ENCODE data around the gene IQGAP2. TPM values are rescaled to one million over a fixed set of nuclear protein-coding genes. Genes with fewer than 3 reads are reported as not detected.
A peak's percentile ranks its signal among the peaks of the same experiment; 100 is the strongest.

Gene IQGAP2
- total RNA-seq, 1 donor from 2014 or later, result 14.2 TPM

GRCh38 chr5:76638479-76638878, 235.4 kb downstream of the IQGAP2 start:
- no peaks in the 10 kb centered on the region for H3K36me3 Mint-ChIP-seq (ENCODE audit: low read depth)
- no peak overlapping the region for H3K4me3 Mint-ChIP-seq
- no peaks in the 10 kb centered on the region for H3K4me1 Mint-ChIP-seq
- no peaks in the 10 kb centered on the region for H3K27me3 Mint-ChIP-seq (ENCODE audit: low read depth)
- no peak overlapping the region for H3K27ac Mint-ChIP-seq (ENCODE audit: unreplicated experiment)
- no peak for DNase-seq (ENCODE audit: low read depth, low spot score)
- H3K9me3 Mint-ChIP-seq, result no peaks in the 10 kb centered on the region
- TF ChIP-seq CTCF (conservative IDR thresholded peaks at IDR 0.05), result no peak

DNA sequence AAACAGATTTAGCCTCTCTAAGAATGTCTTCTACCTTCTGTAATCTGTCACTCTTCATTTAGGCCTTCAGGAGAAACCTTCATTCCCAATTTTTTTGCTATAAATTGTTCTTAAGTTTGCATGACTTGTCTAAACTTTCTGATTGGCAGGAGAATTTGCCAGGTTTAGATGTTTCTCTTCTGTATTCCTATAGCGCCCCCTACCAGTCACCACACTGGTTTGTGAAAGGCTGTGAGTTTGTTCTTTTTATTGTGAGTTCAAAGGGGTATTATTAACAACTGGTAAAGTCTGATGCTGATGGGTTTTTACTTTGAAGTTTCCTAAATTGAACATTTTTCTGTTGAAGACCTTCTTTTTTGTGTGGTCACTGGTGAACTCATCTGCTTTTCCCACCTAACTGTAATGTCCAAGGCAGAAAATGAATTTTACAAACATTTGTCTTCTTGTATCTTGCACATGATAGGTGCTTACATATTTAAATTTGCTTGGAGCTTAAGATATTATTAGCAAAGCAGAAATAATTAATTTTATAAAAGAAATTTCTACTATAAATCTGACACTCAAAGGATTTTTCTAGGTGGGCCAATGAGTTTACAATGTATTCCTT, 238.5 kb downstream of the IQGAP2 start:
- H3K9me3 Mint-ChIP-seq, result peaks cover 3% of the 10 kb centered on the region
- no peak overlapping the region for H3K27ac Mint-ChIP-seq (ENCODE audit: unreplicated experiment)
- H3K4me3 Mint-ChIP-seq, result no peak overlapping the region
- no peaks in the 10 kb centered on the region for H3K4me1 Mint-ChIP-seq
- peak; percentile 80 for TF ChIP-seq CTCF (conservative IDR thresholded peaks at IDR 0.05)
- no peaks in the 10 kb centered on the region for H3K27me3 Mint-ChIP-seq (ENCODE audit: low read depth)
- peaks cover 6% of the 10 kb centered on the region for H3K36me3 Mint-ChIP-seq (ENCODE audit: low read depth)
- DNase-seq (ENCODE audit: low read depth, low spot score), result peak; percentile 68

DNA sequence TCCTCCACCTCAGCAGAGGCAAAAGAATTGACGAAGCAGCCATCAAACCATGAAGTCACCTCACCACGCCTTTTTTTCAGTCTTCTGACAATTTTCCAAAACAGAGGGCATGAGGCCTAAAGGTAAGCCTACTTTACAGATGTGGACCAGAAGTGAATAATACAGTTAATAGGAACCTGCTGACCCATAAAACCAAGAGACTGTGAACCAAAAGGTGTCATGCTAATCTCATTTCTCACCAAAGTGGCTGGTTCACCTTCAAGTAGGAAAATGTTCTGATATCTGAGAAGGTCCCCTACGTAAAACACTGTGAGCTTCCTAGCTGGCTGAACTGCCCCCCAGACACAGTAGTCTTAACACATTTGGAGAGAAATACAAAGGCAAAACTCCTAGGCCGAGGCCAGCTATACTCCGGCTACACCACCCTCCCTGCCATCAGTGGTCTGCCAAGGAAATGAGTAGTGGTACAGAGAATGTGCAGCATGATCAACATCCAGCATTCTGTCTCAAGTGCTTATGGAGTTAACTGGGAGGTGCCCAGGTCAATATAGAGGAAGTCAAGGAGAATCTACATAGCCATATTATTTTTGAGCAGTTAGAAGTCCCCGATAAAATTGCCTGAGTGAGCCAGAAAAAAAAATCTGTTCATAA, 239.4 kb downstream of the IQGAP2 start:
- H3K4me1 Mint-ChIP-seq, result no peaks in the 10 kb centered on the region
- H3K9me3 Mint-ChIP-seq, result peaks cover 3% of the 10 kb centered on the region
- H3K4me3 Mint-ChIP-seq, result no peak overlapping the region
- no peak for TF ChIP-seq CTCF (conservative IDR thresholded peaks at IDR 0.05)
- DNase-seq (ENCODE audit: low read depth, low spot score), result no peak
- H3K27me3 Mint-ChIP-seq (ENCODE audit: low read depth), result no peaks in the 10 kb centered on the region
- H3K36me3 Mint-ChIP-seq (ENCODE audit: low read depth), result peaks cover 6% of the 10 kb centered on the region
- no peak overlapping the region for H3K27ac Mint-ChIP-seq (ENCODE audit: unreplicated experiment)

DNA sequence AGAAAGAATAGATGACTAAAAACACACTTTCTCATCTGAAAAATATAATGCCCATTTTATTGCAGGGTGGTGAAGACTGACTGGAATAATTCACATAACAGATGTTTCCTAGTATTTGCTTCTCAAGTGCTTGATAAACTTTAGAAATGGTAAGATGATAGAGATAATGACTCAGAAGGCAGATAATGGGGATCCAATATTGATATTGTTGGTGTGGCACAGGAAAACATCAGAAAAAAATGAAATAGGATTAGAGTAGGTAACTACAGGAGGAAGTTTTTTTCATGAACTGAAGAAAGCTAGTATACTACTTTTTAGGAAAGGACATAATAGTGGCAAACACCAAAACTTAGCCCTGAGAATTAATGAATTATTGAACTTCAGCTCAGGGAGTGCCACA, 240.3 kb downstream of the IQGAP2 start:
- H3K4me3 Mint-ChIP-seq, result no peak overlapping the region
- TF ChIP-seq CTCF (conservative IDR thresholded peaks at IDR 0.05), result no peak
- peaks cover 10% of the 10 kb centered on the region for H3K36me3 Mint-ChIP-seq (ENCODE audit: low read depth)
- H3K4me1 Mint-ChIP-seq, result no peaks in the 10 kb centered on the region
- H3K9me3 Mint-ChIP-seq, result peaks cover 3% of the 10 kb centered on the region
- DNase-seq (ENCODE audit: low read depth, low spot score), result no peak
- no peak overlapping the region for H3K27ac Mint-ChIP-seq (ENCODE audit: unreplicated experiment)
- no peaks in the 10 kb centered on the region for H3K27me3 Mint-ChIP-seq (ENCODE audit: low read depth)

DNA sequence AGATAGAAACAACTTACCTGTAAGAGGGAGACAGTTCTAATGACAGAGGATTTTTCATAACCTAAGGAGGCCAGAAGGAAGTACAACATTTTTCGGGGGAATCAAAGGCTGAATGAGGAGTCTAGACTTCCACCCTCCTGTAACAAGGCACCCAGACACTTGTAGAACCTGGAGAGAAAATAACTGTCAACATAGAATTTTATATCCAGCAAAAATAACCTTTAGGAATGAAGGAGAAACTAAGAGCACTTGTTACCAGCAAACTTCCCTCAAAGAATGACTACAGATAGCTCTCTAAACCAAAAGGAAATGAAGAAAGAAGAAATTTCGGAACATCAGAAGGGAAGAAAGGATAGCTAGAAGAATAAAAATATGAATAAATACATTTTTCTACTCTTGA, 246.1 kb downstream of the IQGAP2 start:
- Mint-ChIP-seq H3K27ac (ENCODE audit: unreplicated experiment) (no peak overlapping the region), H3K36me3 (ENCODE audit: low read depth) (peaks cover 23% of the 10 kb centered on the region), H3K4me3 (no peak overlapping the region), H3K27me3 (ENCODE audit: low read depth) (no peaks in the 10 kb centered on the region), H3K9me3 (peaks cover 14% of the 10 kb centered on the region), H3K4me1 (no peaks in the 10 kb centered on the region)
- DNase-seq (ENCODE audit: low read depth, low spot score), result no peak
- no peak for TF ChIP-seq CTCF (conservative IDR thresholded peaks at IDR 0.05)

Data from neural crest cell (in vitro differentiated cells).